NB4 (cell line): ENCODE results near the gene PARP8.
"Not testable (repeated sequence)": the region's sequence is repeated elsewhere in the genome, so short reads cannot be mapped to it uniquely, and the experiment has no call there.

Source experiments
- MYC ChIP-seq: IDR thresholded peaks from 2 replicates; pipeline ENCODE4 v1.6.1; 2011; ENCODE audit warnings: low read depth, low read length
- TF ChIP-seq, protein P1 (sequence below): IDR thresholded peaks from one replicate; pipeline ENCODE4 v1.5.1; 2012; ENCODE audit warnings: low read depth, low read length

DNA sequence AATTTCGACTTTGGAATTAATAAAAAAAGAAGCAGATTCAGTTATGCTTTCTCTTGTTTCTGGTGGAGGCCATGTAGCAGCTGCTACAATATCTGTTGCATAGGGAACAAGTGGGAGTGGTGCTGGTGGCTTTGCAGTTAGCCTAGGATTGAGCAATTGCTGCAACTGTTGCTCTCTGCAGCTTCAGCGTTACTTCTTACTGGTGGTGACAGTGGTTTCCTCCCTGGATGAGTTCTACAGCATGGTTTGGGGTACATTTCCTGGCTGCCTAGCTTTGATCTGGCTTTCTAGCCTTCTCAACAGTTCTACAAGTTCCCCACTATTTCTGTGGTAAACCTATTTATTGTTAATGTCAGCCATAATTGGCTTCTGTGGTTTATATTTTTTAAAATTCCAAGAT is 31.6 kb upstream of the PARP8 start:
- TF ChIP-seq, protein P1, sequence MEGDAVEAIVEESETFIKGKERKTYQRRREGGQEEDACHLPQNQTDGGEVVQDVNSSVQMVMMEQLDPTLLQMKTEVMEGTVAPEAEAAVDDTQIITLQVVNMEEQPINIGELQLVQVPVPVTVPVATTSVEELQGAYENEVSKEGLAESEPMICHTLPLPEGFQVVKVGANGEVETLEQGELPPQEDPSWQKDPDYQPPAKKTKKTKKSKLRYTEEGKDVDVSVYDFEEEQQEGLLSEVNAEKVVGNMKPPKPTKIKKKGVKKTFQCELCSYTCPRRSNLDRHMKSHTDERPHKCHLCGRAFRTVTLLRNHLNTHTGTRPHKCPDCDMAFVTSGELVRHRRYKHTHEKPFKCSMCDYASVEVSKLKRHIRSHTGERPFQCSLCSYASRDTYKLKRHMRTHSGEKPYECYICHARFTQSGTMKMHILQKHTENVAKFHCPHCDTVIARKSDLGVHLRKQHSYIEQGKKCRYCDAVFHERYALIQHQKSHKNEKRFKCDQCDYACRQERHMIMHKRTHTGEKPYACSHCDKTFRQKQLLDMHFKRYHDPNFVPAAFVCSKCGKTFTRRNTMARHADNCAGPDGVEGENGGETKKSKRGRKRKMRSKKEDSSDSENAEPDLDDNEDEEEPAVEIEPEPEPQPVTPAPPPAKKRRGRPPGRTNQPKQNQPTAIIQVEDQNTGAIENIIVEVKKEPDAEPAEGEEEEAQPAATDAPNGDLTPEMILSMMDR, result not testable (repeated sequence)
- TF ChIP-seq MYC, result peak; percentile 57
